ENCODE results near the gene SH3BGR.
A peak's percentile ranks its signal among the peaks of the same experiment; 100 is the strongest.
"Not testable (repeated sequence)": the region's sequence is repeated elsewhere in the genome, so short reads cannot be mapped to it uniquely, and the experiment has no call there.

SH3BGR gene

DNA sequence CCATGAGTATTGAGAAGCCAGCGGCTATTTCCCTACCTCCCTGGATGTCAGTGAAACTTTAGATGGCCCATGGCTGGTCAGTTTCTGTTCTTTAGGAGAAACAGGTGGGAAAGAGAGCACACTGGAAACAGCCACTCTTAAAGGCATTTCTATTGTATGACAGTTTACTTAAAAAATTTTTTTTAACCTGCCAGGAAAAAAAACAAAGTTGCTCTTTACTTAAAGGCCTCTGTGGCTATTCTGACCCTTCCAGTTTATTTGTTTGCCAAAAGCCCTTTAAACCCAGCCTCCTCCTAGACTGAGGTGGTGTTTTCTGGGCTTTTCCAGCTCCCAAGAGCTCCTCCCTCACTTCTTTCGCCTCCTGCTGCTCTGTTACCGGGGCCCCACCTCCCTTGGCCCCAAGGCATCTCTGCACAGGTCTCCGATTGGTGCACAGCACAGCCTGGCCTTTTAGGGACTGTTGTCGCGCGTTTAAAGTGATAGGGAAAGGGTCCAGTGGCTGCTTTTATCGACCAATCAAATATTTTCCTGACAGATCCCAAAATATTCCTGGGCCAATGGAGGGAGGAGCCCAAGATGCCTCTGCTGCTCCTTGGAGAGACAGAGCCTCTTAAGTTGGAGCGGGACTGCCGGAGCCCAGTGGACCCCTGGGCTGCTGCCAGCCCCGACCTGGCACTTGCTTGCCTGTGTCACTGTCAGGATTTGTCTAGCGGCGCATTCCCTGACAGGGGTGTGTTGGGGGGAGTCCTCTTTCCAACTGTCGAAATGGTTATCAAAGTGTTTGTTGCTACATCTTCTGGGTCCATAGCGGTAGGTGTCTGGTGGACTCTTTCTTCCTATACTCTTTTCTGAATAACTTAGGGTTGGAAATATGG is at the start of gene SH3BGR:
Gene SH3BGR, plus strand, starts transcription at position 639 of the 875 bp plus-strand sequence. Its CDS starts 127 bp downstream, at position 766.
- DNase-seq: no peak

DNA sequence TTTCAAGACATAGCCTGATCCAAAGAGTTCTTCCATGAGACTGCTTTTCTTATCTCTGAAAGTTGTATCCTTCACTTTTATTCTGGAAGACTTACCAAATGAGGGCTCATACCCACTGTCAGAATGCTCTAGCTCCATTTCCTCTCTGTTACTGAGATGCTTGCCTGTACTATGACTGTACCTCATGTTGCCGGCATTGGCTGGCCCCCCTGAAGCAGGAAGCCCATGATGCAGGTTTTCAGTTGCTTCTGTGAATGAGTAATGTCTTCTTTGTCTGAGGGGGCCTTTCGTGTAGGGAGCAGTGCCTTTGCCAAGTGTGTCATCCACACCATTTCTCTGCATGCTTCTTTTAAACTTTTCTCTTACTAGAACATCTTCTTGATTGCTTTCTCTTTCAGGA is 45.7 kb upstream of the SH3BGR start:
- DNase-seq: no peak

DNA sequence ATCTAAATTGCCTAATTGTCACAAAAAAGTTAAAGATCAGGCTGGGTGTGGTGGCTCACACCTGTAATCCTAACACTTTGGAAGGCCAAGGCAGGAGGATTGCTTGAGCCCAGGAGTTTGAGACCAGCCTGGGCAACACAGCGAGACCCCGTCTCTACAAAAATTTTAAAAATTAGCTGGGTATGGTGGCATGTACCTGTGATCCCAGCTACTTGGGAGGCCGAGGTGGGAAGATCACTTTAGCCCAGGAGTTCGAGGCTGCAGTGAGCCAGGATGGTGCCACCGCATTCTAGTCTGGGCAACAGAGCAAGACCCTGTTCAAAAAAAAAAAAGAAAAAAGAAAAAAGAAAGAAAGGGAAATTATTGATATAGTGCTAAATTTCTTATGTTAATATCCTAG is 32.6 kb upstream of the SH3BGR start:
- not testable (repeated sequence) for DNase-seq

DNA sequence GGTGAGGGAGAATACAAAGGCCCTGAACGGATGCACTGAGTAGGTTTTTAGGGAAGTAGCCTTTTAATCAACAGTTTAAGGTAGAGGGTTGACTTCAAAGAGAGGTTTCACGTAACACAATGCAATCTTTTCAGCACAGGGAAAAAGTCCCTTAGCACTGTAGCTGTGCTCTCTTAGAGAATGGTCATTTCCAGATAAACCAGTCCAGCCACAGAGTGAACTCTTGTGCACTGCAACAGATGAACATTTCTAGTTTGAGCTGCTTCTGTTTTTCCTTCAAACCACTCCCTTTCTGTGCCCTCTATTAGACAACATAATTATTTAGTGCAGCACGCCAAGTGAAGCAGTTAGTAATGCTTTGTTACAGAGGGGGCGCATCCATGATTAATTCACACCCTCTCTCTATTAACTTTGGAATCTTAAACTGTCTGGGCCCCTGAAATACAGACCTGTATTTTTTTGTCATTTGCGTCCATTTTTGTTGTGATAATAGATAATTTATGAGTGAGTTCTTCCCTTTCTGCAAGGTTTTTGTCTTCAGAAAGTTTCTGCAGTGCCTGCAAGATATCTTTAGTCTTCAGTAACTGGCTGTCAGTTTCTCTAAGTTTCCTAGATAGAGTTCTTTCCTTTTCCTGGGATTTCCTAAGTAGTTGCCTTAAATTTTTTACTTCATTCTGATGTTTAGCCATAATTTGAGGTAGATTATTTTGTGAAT is 29.1 kb upstream of the SH3BGR start:
- no peak for DNase-seq

DNA sequence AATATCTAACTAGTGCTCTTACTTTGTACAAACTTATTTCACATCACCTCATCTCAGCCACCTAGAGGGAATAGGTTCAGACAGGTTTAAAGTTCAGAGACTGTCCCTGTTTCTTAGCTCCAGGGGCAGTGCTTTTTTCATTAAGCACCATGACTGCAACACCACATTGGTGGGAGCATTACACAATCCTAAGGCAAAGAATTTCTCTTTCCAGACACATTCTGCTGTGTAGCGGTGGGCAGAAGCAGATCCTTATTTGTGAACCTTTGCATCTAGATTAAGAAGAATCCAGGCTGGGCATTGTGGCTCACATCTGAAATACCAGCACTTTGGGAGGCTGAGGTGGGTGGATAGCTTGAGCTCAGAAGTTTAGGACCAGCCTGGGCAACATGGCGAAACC is 22.3 kb upstream of the SH3BGR start:
- DNase-seq: no peak

DNA sequence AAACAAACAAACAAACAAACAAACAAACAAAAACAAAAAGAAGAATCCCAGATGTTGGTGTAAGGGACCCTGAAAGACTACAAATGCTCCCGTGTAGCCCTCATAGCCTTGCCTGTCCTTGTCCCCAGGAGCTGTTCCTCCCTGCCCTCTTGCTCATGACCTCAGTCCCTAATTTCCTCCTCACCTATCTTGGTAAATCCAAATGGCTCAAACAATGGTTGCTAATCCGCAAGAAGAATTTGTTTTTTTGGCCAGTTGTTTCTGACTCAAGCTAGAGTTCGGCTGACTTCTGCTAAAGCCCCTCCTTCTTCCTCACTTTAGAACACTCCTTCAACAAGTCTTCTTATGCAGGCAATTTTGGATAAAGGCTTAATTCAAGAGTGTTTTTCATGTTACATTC is 21.8 kb upstream of the SH3BGR start:
- DNase-seq: no peak

DNA sequence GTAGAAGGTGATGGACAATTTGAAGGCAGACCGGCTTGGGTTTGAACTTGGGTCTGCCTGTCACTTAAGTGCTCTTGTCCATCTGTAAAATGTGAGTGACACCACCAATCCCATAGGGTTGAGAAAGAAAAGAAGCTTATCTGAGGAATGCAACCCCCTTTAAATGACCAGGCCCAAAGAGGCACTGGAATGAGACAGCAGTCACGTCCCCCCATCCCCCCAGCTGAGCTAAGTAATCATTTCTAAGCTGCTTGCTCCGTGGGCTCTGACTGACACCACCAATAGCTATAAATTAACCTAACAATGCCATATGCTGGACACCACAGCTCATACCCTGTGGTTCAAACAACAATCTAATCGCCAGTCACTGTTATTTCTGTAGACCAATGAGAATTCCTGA is 21.3 kb upstream of the SH3BGR start:
- DNase-seq: no peak

DNA sequence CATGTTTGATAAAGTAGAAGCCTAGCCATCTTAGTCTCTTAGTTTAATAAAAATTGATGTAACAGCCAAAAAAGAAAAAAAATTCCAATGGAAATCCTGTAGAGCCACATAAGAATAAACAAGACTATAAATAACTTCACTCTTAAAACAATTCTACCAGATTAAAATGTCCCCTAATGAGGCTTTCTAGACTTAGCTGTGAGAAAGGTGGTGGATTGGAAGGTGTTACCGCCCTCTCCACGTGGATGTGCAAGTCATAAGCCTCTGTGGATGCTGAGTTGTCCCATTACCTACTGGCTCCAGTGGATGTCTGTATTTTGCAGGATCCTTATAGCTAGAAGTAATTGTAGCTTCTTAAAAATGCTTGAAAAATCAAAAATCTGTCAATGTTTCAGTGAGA is 20.8 kb upstream of the SH3BGR start:
- DNase-seq: no peak

DNA sequence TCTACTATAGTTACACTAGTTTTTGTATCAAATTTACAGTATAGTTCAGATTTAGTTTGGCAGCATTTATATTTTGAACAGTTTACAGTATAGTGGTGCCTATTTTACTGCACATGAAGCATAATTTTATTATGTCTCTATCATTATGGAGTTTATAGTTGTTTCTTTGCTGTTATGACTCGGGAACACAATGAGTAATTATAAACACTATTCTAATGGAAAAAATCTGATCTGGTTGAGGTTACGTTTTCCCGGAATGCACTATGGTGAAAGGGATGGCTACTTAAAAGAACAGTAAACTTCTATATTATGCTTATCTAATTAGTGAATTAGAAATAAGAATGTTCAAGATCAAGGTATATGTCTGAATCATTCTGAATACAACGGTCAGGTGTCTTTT is 16.8 kb upstream of the SH3BGR start:
- DNase-seq: no peak

DNA sequence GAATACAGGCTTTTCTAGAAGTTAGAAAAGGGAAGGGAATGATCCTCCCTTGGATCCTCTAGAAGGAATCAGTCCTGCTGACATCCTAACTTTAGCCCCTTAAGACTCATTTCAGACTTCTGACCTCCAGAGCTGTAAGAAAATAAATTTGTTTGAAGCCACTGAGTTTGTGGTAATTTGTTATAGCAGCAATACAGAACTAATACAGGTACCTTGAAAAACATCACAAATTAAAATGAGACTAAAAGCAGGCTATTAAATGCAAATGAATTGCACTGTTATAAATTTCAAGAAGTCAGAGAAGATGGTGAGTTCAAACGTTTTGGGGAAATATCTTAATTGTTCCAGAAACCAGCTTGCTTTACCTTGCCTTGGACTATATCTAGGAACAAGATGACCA is 12.5 kb upstream of the SH3BGR start:
- no peak for DNase-seq

DNA sequence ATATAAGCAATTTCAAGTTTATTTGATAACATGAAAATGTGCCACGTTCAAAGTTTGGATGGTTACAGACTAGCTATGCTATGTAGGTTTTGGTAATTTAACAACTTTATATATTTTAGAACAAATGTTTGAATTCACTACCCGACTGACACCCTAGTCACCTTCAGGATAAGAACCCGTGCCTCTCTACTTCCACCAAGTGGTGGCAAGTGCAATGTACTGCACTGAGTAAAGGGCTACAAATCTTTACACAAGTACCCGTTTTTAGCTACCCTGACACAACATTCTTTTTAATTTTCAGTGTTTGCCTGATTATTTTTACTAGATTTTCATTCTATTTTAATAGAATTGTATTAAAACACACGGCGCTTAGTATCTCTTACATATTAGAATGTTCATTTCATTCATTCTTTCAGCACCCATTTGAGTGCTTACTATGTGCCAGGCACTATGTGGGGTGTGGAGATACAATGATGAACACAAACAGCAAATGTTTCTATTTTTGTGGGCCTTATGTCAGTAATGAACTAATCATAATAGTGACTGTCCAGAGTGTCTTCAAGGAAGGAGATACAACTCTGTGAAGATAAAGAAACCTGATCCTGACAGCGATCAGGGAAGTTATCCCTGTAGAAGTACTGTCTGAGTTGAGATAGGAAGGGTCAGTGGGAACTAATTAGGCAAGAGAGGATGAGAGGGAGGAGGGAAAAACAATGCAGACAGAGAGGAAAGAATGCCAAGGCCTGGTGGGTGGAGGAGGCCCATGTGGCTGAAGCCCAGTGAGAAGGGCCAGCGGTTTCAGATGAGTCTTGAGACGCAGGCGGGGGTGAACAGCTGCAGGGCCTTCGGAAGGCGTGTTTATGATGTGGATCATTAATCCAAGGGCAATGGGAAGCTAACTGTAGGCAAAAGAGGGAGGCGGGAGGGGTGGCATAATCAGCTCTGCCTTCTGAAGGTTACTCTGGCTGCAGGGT is 10.0 kb upstream of the SH3BGR start:
- DNase-seq: no peak

DNA sequence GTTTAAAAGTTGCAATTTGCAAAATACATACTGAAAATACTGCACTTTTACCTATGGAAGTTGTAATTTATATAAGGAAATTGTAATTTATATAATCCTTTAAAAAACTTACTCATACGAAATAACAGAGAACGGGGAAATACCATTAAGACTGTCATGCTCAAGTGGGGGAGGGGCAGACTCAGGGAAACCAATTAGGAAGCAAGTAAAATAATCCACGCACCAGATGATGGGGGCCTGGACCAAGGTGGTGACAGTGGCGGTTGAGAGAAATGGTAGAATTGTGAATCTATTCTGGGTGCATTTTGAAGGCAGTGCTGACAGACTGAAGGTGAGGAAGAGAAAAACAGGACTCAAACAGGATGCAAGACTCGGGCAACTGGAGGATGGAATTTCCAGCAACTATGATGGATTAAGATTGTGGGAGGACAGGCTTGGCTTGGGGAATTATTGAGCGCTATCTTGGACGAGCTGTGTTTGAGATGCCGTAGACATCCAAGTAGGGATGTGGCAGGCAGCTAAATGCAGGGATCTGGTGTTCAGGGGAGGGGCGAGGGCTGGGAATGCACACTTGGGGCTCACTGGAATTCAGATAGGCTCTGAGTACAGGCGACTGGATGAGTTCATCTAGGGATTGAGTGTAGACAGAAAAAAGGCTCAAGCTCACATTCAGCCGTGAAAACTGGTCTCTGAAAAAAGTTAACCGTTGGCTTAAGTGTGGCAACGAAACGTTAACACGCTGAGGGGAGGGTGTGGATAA is 7.2 kb upstream of the SH3BGR start:
- DNase-seq: no peak

DNA sequence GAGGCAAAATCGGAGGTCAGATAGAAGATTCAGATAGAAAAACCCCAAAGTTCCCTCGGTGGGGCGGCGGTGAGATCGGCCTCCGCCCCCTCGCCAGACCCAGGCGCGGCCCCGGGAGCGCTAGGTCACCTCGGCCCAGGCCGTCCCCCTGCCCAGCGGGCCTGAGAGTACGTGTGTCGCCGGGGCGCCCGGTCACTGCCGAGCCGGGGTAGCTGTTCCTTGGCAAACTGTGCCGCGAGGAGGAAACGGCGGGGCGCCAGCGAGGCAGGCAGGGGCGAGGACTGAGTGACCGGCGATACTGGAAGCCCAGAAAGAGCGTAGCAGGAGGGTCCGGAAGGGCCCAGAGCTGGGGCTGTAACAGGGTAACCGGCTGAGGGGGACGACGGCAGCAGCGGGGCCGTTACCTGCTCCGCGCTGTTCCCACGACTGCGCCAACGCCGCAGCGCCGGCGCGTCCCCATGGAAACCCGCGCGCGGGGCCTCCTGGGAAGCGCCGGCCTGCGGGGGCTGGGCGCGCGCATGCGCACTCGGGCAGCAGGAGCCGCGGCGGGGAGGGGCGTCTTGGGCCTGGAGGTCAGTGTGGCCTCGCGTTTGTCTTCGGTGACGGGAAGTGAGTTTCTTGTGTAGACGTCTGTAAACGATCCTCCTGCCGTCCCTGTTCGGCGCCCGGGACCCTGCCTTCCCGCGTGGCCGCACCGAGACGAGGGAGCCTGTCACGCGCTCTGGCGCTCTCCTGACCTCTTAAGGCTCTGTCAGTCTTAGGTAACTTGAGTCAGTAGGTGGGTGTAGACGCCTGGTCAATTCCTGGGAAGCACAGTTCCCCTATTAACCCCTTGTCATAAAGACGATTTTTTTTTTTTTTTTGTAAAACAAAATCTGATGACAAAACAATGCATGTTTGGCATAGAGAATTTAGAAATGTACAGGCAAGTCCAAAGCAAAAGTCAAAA is 6.2 kb upstream of the SH3BGR start, which contains the start of gene LCA5L:
Gene LCA5L, minus strand, starts transcription at position 458 of the 949 bp plus-strand sequence. CDS start 17,285 bp downstream, outside the sequence.
- DNase-seq: peak; percentile 58

DNA sequence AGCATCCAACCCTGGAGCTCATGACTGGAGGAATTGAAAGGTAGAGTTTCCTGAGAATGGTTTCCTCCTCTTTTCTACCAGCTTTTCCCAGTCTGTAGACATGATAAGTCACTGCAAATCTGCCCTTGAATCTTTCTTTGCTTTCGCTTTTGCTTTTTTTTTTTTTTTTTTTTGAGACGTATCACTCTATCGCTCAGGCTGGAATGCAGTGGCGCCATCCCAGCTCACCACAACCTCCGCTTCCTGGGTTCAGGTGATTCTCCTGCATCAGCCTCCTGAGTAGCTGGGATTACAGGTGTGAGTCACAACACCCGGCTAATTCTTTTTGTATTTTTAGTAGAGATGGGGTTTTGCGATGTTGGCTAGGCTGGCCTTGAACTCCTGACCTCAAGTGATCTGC is 4.5 kb upstream of the SH3BGR start:
- no peak for DNase-seq

DNA sequence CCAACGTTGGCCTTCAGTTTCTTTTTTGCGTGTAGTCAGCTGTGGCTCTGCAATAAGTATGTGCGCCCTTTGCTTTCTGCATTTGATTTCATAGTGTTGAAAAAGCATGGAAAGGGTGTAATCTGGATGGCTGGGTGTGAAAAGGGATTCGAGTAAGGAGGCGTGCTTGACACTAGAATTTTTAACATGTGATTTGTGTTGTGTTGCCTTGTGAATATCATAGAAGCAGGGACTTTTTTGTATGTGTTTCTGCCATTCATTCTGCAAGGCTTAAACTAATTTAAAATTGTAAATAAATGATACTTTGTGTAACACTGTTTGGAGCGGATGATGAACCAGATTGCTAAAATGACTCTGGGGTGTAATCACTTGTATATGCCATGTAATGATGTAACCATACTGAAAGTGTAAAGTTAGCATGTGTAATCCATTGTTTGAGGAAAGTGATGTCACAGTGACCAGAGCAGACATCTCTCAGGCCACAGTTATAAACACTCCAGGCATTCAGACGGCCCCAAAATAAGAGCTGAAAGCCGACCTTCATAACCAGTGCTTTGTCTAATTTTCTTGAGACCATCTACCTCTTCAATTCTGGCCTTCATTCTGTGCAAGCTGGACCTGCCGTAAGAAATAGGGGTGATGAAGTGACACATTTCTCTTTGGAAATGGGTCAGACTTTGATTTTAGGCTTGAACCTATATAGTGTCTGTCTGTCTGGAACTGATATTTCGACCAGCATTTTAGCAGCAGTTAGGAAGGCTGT is 618 bp downstream of the SH3BGR start:
- DNase-seq: no peak

DNA sequence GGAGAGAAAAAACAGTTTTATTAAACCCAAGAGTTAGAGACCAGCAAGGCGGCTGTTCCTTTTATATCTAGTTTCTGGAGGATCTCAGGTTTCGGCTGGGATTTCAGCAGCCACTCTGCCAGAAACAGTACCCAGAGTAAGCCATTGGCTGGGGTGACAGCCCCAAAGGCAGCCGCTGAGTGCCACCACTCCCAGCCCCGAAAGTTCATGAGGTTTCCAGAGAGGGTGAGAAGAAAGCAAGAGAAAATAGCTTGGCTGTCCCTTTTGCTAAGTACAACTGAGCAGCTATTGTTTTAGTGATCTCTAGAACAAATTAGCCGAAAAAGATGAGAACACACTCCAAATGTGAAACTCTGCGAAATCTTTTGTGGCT is 1.2 kb downstream of the SH3BGR start:
- DNase-seq: no peak

DNA sequence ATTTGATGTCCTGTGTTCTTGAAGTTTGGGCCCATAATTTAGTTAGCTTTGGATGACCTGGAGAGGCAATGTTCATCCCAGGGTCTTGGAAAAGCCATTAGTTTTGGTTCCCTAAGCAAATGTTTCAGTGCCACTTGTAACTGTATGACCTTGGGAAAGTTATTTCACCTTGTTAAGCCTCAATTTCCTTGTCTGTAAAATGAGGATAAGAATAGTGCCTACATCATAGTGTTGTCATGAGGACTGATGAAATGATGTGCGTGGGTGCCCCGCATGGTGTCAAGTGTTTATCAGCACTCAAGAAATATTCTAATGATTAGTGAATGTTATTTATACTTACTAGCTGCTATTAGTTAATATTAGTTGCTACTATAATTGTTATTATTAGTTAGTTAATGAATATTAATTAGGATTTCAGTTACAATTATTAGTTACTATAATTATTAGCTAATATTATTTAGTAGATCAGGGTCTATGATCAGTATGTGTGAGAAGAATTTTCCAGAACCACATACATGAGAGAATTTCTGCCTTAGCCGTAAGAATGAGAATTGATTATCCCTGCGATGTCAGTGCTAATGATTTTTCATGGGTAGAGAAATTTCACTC is 1.9 kb downstream of the SH3BGR start:
- no peak for DNase-seq

DNA sequence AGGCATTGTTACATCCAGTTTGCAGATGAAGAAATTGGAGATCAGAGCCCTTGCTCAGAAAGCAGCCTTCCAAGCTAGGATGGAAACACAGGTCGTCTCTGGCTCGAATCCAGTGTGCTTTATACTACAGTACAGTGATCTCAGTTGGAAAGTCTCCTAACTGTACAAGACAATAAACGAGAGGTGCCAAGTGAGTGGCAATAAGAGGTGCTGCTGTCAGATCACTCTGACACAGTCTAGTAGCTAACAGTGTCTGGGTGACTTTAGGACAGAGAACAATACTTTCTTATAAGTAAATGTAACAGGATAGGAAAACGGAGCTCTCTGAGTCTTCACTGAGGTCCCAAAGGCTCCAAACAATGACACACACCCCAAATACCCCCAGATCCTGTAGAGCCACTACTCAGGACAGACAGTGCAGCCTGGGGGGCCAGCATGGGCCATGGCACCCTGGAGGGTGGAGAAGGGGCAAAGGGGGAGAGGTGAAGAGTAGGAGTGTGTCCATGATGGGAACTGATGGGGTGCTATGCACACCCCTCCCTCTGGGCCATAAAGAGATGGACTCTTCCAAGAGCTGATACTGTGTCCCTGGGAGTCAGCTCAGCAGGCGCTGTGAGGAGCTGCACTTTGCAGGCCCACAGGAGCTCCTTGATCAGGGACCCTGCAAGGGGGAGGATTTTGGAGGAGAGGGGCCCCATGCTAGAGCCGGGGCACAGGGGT is 3.3 kb downstream of the SH3BGR start:
- no peak for DNase-seq

DNA sequence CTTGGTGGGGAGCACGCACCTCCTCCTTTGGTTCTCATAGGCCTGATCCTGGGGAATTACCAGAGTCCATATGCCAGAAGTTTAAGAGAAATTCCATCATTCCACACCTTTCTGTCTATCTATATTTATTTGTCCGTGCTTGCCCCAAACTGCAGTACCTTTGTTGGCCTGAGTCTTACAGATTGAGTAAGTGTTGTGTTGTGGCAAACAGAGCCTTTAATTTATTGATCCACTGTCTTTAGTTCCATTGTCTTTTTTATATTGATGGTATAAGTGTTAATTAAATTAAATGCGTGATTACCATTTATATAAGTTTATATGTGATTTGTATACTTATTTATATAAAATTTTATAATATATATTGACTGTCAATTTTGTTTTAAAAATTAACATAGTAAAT is 4.9 kb downstream of the SH3BGR start:
- no peak for DNase-seq
